Ramos (cell line): Measurements from ENCODE around the gene COL25A1.

Experiments used
- in situ Hi-C: fragments of 300-500 bp; cut with MboI; formaldehyde crosslinking; loops from one replicate; pipeline ENCODE4 v1.14.3; 2022; ENCODE audit warnings: low sequenced_read_pairs; ENCODE audit not compliant: unreplicated experiment

Gene COL25A1

DNA sequence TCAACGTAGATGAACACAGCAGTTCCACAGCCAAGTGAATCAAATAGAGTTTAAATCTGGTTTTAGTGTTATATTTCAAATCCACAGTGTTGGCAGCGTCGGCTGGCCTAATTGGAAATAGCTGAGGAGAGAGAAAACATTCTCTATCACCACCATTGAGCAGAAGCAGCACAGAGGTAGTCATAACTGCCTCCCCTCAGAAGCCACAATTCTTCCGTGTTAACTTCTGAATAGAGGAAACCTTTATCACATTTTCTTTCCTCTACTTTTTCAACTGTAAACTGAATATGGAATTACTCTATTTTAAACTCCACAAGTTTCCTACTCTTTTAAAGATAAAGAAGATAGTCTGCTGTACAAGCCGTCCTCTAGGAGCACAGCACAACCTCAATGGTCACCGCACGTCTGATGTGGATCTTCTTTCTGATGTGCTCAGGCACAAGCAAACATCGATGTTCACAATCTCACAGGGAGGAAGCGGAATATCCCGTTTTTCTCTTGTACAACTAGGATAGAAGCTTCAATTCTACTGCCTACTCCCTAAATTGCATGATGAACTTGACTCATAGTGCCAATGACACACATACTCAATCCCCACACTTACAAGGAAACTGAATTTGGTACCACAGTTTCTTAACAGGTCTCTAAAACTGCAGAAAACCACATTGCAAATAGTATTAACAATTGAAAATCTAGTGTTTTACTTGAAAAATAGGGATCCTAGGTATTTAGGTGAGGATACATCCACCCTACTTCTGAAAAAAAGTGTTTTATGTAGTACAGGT lies 321.8 kb downstream of the COL25A1 start:
- in situ Hi-C loops = no loop called here

DNA sequence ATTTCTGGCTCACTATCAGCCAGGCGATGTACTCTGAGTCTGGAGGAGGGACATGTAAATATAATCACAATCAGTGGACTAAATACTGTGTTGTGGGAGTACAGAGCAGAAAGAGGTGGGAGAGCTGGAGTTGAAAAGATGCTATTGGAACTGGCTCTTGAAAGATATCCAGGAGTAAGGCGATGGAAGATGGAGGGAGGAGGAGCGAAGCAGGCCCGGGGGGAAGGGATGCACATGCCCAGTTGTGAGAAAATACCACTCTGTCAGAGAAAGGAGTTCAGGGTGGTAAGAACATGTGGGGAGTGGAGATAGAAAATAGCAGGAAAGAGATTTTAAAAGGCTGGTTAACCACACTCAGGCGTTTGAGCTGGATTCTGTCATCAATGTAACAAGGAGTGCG lies 322.7 kb downstream of the COL25A1 start:
- in situ Hi-C loops = no loop called here

DNA sequence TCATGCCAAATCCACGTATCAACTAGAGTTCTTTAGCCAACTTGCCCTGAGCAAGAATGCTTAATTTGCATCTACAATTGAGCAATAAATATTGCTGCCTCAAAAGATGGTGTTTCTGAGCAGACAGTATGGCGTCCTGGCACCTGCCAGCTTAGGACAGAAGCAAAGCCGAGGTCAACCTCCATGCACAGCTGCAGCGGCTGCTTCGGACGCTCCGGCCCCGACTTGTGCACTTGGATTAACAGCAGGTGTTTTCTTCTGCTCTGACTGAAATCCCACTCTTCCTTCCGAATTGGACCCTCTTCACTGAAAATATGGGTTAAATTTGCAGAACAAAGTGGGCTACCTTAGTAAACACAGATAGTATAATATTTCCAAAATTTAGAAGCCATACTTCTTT lies 324.4 kb downstream of the COL25A1 start:
- in situ Hi-C loops = no loop called here

GRCh38 chr4:108972613-108973283 lies 329.7 kb downstream of the COL25A1 start:
- in situ Hi-C loops = no loop called here

- in situ Hi-C loops = no loop called here
These were observed 331.0 kb downstream of the COL25A1 start for GRCh38 chr4:108971473-108971872.

DNA sequence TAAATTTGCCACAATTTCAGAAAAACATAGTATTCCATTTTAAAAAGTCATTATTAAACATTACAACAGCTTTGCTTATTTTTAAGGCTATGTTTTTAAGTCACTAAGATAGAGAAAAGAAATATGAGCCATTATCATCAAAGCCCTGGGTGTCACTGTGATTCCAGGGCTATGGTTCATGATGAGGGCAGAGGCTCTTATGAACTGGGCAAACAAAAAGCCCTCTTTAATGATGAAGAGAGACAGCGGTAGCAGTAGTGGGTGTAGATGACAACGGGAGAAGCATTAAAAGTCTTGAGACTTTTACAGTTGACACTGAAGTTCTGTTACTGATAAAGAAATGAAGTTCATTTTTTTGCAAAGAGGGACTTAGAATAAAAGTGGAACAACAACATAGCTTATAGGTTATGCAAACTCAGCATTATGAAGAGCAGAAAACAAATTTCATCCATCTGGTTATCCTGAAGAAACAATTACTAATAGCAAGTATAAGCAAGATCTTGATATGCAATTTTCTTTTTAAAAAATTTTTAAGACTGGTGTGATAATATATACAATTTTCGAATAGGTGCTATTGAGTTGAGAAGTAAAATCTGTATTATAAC lies 336.9 kb downstream of the COL25A1 start:
- in situ Hi-C loops = no loop called here

DNA sequence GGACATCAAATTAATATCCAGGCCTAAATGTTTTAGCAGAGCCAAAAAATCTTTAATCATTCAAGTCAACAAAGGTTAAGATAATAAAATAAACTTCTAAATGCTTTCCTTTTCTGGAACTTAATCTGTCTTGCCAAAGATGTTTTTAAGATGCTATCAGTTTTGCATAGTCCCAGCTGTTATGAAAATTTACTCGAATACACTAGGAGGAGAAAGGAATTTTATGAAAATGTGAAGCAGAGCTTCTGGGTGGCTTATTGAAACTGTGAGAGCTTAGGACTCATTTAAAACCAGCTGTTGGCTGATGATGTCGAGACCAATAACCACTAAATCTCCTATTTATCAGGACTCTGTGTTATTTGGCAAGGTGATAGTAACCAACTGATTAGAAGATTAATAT lies 337.4 kb downstream of the COL25A1 start:
- in situ Hi-C loops = no loop called here

- in situ Hi-C loops = no loop called here
These were observed 338.5 kb downstream of the COL25A1 start for GRCh38 chr4:108963910-108964309.

DNA sequence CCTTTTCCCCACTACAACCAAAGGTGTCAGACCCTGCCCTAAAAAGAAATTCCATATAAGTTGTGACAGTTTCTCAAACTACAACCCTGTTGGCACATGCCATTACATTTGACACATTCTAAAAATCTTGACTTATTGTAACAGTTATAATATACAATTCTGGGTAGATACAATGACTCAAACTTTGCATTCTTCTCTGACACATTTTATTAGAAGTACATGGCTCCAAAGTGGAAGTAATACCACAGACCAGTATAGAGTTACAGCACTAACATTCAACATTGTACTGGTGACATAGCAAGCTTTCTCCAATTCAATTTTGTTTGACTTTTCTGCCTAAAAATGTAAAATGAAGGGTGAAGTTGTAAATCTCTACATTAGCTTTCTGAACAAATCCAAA lies 343.0 kb downstream of the COL25A1 start:
- in situ Hi-C loops = no loop called here

GRCh38 chr4:108954880-108955279 lies 347.6 kb downstream of the COL25A1 start:
- in situ Hi-C loops = no loop called here

DNA sequence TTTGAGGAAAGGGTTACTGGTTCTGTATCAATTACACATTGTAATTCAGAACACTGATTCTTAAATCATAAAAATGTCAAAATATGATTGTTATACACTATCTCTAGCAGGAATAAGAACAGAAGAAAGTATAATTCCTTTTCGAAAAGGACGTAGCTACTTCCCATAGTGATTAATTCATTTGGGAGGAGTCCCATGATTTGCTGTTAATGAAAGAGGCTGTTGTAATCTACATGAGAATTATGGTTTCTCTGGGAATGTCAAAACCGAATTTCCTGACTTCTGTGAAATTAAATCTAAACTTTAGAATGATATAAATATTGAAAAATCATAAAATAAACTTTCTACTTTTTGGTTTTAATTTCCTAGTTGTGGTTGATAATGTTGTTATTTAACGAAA lies 348.5 kb downstream of the COL25A1 start:
- in situ Hi-C loops = no loop called here

DNA sequence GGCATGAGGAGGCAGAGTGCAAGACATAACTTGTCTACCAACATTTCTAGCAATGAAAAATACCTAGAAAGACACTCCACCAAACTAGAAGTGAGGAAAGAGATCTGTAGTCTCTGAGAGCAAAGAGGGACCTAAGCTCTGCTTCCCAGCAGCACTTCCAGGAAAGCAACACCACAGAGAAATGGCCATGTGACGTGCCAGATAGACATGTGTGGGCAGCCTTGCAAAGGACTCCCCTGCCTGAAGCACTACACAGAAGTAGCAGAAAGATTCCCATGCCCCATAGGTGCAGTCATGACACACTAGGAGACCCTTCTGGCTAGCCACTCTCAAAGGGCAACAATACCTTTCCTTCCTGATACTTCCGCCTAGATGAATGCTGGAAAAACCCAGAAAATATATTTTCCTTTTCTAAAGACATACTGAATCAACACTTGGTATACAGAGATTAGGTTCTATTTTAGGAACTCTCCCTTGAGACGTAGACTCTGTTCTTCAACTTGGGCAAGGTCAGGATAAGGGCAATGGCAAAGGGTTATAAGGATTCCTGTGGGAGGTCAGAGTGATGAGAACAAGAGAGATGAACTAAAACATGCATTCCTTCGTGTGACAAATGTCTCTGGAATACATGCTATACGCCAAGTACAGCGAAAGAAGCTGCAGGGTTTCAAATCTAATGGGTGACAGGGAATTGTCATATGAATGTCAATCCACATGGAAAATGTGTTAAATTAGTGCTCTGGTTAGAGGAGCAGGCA lies 352.1 kb downstream of the COL25A1 start:
- in situ Hi-C loops = no loop called here

DNA sequence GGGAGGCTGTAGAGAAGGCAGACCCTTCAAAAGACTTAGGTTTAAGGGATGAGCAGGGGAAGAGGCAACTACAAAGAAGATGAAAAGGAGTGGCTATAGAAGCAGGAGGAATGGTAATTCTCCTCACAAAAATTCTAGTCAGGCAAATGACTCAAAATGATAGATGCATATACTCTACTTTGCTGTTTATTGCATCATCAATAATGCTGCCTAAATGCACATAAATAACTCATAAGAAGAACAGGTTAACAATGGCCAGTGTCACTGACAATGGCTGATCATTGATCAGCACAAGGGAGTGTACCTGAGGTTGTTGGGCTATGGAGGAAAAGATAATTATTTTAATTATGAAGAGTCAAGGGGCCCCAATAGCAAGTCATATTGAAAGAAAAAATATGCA lies 354.9 kb downstream of the COL25A1 start:
- in situ Hi-C loops = no loop called here

- in situ Hi-C loops = no loop called here
These were observed 356.2 kb downstream of the COL25A1 start for GRCh38 chr4:108946237-108946636.

- in situ Hi-C loops = no loop called here
These were observed 358.4 kb downstream of the COL25A1 start for GRCh38 chr4:108943976-108944591.

GRCh38 chr4:108943371-108943770 lies 359.1 kb downstream of the COL25A1 start:
- in situ Hi-C loops = no loop called here

DNA sequence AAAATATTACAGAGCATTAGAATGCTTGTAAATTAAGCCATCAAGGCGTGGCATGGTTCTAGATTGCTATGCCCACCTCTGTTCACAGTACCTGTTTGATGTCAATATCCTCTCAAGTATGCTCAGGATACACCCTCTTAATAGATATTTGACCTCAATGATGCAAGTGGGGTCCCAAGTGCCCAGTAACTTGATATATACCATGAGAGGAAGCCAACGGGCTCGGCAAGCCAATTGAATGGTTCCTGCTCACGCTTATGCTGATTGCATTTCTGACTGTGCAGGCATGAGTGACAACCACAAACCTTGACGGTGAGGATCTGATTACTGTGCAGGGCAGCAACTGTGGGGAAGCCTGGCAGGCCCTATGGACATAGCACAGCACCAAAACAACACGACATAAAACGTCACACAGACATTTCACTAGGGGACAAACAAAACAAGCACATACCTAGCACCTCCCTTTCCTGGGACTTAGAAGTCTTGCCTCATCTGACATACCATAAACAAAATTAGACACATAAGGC lies 360.5 kb downstream of the COL25A1 start:
- in situ Hi-C loops = no loop called here

DNA sequence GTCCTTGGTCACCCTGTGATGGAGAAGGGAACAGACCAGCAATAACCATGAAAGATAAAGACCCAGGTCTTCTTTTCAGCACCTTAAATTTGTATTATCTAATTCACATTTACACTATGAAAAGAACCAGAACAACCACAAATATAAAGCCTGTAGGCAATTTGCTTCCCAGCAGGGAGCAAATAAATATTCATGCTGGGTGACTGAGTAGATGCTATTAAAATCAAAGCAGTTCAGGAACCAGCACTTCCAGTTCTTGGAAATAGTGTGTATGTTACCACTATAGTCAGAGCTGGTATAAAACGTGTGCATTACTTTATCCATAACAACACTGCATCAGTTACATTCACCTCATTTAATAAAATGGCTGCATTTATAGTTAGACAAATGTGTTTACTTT lies 361.8 kb downstream of the COL25A1 start:
- in situ Hi-C loops = no loop called here

DNA sequence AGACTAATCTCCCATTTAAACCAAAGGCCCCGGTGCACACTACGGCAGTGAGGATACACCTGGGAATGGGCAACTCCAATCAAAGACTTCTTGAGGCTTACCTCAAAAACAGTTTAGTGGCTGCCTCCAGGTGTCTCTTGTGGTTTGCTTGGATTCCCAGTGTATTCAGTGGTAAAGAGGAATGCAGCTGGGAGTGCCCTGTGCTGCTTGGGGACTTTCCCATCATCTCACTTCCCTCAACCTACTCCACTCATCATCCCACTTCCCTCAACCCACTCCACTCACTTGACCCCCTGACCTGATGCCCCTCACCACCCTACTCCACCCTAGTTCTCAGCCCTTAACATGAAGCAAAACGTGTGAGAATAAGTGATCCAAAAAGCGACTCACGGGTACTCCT lies 362.3 kb downstream of the COL25A1 start:
- in situ Hi-C loops = no loop called here

DNA sequence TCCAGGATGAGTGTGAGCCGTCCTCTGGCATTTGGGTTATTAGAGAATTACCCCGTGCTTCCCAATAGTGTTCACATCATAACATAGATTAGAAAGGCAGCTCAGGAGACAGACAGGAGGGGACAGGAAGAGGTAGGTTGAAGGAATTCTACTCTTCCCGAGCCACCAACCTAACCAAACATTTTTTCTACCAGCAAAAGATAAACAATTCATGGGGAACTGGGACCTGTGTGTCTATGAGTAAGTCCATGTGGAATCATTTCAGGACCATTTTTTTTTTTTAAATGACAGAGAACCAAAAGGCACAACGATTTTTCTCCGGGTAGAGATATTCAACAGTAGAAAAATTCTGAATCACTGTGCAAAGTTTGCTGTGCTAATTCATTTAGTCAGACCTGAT lies 365.4 kb downstream of the COL25A1 start:
- in situ Hi-C loops = no loop called here
